ENCODE results near the gene SHBG.
"Not testable (repeated sequence)": the region's sequence is repeated elsewhere in the genome, so short reads cannot be mapped to it uniquely, and the experiment has no call there.

The SHBG gene

GRCh38 chr17:7612294-7612640 is 17.7 kb upstream of the SHBG start:
- DNase-seq (ENCODE audit: low read depth), result no peak

GRCh38 chr17:7613769-7614424 is 16.0 kb upstream of the SHBG start:
- no peak for DNase-seq (ENCODE audit: low read depth)

- DNase-seq (ENCODE audit: low read depth), result peak; percentile 100
Measured at GRCh38 chr17:7614425-7615264, 15.3 kb upstream of the SHBG start, which contains the start of gene FXR2. FXR2 (minus strand) TSS chr17:7614897; CDS start chr17:7614532, 365 bp downstream.

- no peak for DNase-seq (ENCODE audit: low read depth)
Measured at GRCh38 chr17:7615265-7615747, 14.6 kb upstream of the SHBG start.

GRCh38 chr17:7618608-7619007 is 11.3 kb upstream of the SHBG start:
- DNase-seq (ENCODE audit: low read depth), result no peak

GRCh38 chr17:7620835-7621234 is 9.1 kb upstream of the SHBG start:
- DNase-seq (ENCODE audit: low read depth), result no peak

GRCh38 chr17:7623661-7624060 is 6.3 kb upstream of the SHBG start:
- no peak for DNase-seq (ENCODE audit: low read depth)

- not testable (repeated sequence) for DNase-seq (ENCODE audit: low read depth)
Measured at GRCh38 chr17:7625749-7626148, 4.2 kb upstream of the SHBG start.

- DNase-seq (ENCODE audit: low read depth), result no peak
Measured at GRCh38 chr17:7626307-7626706, 3.6 kb upstream of the SHBG start.

- no peak for DNase-seq (ENCODE audit: low read depth)
Measured at GRCh38 chr17:7626956-7627249, 3.0 kb upstream of the SHBG start.

- DNase-seq (ENCODE audit: low read depth), result peak; percentile 76
Measured at GRCh38 chr17:7627250-7628121, 2.4 kb upstream of the SHBG start, which contains the start of gene SAT2. SAT2 (minus strand) TSS chr17:7627821; CDS start chr17:7627635, 186 bp downstream.

- no peak for DNase-seq (ENCODE audit: low read depth)
Measured at GRCh38 chr17:7631398-7632380, 1.8 kb downstream of the SHBG start.

- no peak for DNase-seq (ENCODE audit: low read depth)
Measured at GRCh38 chr17:7632492-7632894, 2.6 kb downstream of the SHBG start.

- no peak for DNase-seq (ENCODE audit: low read depth)
Measured at GRCh38 chr17:7633093-7633492, 3.2 kb downstream of the SHBG start.

GRCh38 chr17:7634384-7634783 is 4.4 kb downstream of the SHBG start:
- no peak for DNase-seq (ENCODE audit: low read depth)

- DNase-seq (ENCODE audit: low read depth), result no peak
Measured at GRCh38 chr17:7636163-7636562, 6.2 kb downstream of the SHBG start.

- no peak for DNase-seq (ENCODE audit: low read depth)
Measured at GRCh38 chr17:7640783-7641182, 10.8 kb downstream of the SHBG start.

- not testable (repeated sequence) for DNase-seq (ENCODE audit: low read depth)
Measured at GRCh38 chr17:7641635-7642034, 11.7 kb downstream of the SHBG start.

- DNase-seq (ENCODE audit: low read depth), result no peak
Measured at GRCh38 chr17:7644775-7645174, 14.8 kb downstream of the SHBG start.

- no peak for DNase-seq (ENCODE audit: low read depth)
Measured at GRCh38 chr17:7646457-7646856, 16.5 kb downstream of the SHBG start.

GRCh38 chr17:7647018-7647417 is 17.1 kb downstream of the SHBG start:
- DNase-seq (ENCODE audit: low read depth), result no peak
